NCI-H2196 (cell line): ENCODE results near the gene ESPNL.
"Not testable (repeated sequence)": the region's sequence is repeated elsewhere in the genome, so short reads cannot be mapped to it uniquely, and the experiment has no call there.

ENCODE experiments used
- DNase-seq: peaks from one replicate; lab custom pipeline; 2025; ENCODE audit not compliant: unreplicated experiment; lab: John Stamatoyannopoulos, UW

Gene ESPNL

GRCh38 chr2:238168196-238169047, 68.3 kb downstream of the ESPNL start:
- no peak for DNase-seq

DNA sequence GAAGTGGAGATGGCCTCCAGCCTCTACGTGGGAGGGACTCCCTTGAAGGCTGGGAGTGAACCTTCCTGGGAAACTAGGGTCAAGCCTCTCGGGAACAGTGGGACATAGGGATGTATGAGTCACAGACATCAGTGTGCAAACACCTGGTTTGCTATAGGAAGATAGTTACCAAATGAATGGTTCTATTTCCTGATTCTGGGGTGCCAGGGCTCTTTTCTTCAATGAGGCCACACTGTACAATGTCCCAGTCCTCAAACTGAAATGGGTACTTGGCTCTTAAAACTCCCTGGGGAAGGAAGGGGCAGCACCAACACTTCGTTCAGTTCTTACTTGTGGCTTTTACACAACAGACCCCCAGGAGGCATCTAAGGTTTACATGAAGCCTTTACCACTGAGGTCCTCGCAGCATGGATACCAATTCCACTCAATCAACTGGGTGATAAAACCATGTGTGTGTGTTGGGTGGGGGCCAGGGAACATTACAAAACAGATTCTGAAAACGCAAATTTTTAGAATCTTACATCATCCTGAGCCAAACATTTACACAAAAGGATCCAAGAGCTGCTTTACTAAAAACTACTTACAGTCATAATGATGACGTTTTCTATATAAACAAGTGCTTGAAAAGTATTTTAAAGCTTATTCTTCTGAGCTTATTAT, 69.0 kb downstream of the ESPNL start:
- no peak for DNase-seq

GRCh38 chr2:238169708-238170251, 69.6 kb downstream of the ESPNL start:
- DNase-seq = no peak

GRCh38 chr2:238170386-238171071, 70.4 kb downstream of the ESPNL start:
- DNase-seq = no peak

- not testable (repeated sequence) for DNase-seq
Observed at GRCh38 chr2:238171072-238171431, 70.9 kb downstream of the ESPNL start.

DNA sequence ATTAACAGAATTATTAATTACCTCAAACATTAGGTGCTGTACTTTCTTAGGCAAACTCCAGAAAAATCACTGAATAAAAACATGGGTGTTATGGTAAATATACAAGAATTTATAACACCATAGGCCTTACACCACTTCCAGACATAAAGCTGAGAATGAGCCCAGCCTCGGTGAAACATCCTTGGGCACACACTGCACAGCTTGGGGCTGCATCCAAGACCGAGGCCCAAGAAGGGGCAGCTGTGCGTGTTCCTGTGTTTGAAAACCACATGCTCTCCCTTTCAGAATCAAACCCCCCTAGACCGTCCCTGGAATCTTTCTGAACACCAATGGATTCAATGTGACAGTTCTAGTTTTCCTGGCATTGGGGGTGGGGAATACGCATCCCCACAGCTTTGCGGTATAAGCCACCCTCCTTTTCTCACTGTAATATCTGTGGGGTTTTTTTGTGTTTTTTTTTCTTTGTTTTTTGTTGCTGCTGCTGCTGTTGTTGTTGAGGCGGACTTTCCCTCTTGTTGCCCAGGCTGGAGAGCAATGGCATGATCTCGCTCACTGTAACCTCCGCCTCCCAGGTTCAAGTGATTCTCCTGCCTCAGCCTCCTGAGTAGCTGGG, 71.5 kb downstream of the ESPNL start:
- no peak for DNase-seq

GRCh38 chr2:238172439-238172838, 72.3 kb downstream of the ESPNL start:
- no peak for DNase-seq

DNA sequence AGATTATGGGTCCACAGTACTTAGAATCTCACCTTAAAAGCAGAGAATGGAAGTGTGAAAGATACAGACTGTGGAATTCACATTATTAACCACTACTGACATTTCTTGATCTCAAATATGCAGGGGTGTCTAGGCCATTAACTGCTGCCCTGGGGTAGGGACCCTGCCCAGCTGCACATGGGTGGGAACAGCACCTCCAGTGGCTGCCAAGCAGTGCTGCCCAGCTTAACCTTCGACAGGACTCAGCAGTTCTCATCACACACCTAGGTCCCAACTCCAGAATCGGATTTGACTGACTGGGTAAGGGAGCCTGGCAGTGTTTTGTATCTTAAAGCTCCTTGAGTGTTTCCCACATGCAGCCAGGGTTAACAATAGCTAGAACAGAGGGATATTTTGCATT, 73.6 kb downstream of the ESPNL start:
- DNase-seq = no peak

DNA sequence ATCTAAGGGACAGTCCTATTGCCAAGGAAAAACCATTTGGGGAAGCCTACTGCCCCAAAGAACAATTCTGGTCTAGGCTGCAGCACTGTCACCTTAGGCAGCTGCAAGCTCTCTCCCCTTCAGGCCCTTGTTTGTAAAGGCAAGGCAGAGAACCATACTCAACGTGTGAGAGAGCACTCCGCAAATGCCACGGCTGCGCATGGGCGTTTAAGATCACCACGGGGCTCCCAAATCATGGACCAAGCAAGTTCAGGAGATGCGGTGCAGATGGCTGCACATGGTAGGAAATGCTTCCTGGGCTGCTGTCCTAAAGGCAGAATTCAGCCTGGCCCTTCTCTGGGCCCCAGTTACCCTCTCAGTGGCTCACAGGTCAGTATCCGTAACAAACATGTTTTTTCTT, 74.2 kb downstream of the ESPNL start:
- no peak for DNase-seq

DNA sequence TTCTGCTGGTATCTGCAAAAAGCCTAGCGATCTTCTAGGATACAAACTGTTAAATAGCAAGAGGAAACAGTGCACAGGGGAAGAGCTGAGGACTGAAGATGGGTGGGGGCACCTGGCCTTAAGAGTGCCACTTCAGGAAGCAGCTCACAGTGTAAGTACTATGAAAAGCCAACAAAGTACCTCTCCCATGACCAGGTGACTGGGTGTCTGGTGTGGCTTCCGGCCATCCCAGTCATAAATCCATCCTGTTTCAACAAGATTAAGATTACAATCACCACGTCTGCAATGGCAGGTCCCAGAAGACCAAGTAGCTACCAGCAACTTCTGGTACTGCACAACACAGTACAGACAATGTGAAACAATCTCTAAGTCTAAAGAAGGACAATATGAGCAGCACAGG, 74.6 kb downstream of the ESPNL start:
- DNase-seq = peak; percentile 60

DNA sequence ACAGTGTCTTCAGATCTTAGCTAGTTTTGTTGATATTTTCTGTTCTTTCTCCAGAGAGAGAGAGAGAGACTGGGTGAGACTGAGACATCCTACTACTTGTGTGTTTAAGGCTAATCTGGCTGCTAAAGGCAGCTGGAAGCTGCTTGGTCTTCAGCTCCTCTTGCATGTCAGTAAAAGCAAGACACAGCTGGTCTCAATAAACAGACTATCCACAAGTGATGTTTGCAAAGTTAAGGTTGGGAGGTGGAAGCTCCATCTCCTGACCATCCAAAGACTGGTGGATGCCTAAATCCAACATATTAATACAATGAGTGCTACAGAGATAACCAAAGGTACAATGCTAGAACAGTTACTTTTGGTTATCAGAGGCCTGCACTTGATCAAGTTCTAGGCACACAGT, 76.5 kb downstream of the ESPNL start:
- no peak for DNase-seq

DNA sequence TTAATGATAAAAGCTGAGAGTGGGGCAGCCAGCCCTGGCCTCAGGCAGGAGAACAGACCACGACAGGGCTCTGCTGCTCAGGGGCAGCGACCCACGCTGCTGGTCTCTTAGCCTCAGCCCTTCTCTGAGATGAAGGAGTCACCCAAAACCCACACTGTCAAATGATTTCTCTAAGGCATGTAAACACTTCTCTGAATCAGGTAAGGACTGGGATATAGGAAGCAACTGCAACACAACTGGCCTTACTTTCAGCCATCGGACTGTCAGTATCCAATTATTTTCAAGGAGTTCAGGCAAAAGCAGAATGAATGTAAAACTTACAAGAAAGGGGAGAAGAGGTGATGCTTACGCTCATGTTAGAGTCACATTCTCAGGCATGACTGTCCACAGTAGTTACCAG, 80.4 kb downstream of the ESPNL start:
- no peak for DNase-seq

DNA sequence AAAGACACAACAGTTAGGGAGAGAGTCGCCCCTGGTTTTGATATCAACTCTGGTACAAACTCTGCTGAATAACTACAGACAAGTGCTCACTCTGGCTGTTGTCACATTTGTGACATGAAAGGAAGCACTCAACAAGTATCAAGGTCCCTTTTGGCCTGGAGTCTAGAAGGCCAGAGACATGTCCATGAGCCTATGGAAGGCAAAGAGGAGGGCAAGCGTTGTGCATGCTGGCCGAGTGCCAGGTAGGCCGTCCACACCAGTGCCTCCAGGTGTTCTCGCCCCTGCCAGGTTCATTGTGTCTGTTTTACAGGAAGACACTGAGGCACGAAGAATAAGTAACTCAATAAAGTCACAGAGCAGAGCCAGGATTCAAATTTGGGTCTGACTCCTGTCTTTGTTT, 82.2 kb downstream of the ESPNL start:
- peak; percentile 34 for DNase-seq
